Stimulated activated naive CD4-positive, alpha-beta T cell (primary cell): ENCODE data around the gene ROPN1.
"Not testable (repeated sequence)": the region's sequence is repeated elsewhere in the genome, so short reads cannot be mapped to it uniquely, and the experiment has no call there.

Experiments
- DNase-seq, 6 experiments: peaks; one replicate each; lab custom pipeline; 2025; lab: John Stamatoyannopoulos, UW

ROPN1 gene

DNA sequence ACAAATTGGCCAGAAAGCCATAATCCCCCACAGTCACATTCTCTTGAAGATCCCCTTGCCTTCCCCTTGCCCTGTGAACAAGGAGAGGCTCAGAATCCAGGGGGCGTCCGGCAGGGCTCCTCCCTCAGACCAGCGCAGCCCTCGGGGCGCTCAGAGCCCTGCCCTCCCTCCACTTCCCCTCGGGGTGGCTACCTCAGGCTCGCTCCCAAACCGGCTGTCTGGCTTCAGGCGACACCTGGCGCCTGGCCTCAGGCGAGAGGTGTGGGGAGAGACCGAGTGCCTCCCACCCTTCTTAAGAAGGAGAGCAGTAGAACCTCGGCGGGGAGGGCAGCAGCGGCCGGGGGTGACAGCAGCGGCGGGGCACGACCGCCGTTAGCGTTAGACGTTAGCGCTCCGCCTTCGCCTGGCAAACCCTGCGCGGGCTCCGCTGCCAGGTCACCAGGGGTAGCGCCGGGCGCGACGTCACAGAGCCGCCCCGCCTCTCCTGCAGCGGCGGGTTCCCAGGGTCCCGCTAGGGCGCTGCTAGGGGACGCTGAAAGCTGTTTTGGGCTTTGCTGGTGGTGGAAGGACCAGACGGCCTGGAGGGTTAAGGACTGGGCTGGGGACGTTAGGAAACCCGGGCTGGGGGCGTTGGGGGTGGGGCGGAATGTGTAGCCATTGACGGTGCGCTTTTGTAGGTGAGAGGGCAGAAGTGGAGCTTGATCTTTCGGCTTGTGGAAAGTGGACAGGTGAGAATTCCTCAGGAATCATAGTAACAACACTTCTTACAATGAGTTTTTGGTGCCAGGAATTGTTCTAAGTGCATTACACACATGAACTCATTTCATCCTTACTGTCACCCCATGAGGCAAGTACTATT lies at the start of gene ROPN1:
Gene ROPN1, minus strand, starts transcription at position 395 of the 859 bp plus-strand sequence. CDS start 11,643 bp downstream, outside the sequence.
- DNase-seq = not testable (repeated sequence)

DNA sequence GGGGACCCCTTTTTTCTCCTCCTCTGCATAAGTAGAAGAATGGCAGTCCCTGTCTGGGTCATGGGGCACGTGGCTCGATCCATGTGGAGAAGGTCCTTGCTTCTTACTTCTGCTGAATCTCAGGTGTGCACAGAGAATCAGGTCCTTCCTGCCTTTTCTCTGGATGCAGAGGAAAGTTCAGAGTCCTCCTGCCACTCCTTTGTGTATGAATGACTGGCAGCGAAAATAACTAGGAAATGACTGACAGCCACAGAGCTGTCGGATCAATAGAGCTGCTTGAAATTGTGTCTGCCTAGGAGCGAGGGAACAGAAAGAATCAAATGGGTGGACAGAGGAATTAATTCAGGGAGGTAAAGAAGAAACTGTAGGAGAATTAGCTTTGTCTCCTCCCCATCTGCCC lies 49.6 kb upstream of the ROPN1 start:
- DNase-seq = no peak

DNA sequence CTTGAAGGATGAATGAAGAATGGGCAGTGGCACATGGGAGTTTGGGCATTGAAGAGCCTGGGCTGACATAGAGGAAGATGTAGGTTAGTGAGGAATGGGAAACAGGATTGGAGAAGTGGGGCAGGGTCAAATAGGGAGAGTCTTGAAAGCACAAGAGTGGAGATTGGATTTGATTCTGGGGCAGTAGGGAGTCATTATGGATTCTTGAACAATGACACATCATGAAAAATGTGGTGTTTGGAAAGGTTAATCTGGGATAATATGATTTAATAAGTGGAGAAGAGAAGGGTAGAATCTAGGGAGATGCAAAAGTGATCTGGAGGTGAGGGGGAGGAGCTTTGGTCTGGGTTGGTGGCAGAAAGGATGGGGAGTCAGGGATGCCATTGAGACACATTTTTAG lies 45.4 kb upstream of the ROPN1 start:
- no peak for DNase-seq

DNA sequence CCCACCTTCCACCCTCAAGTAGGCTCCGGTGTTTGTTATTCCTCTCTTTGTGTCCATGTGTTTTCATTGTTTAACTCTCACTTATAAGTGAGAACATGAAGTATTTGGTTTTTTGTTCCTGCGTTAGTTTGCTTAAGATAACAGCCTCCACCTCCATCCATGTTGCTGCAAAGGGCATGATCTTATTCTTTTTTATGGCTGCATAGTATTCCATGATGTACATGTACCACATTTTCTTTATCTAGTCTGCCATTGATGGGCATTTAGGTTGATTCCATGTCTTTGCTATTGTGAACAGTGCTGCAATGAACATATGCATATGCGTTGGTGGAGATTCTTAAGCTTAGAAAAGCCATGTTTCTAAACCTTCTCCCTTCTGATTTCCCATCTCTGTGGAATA lies 44.3 kb upstream of the ROPN1 start:
- not testable (repeated sequence) for DNase-seq

GRCh38 chr3:124035463-124036121 lies 43.7 kb upstream of the ROPN1 start:
- no peak for DNase-seq

GRCh38 chr3:124034844-124035152 lies 42.9 kb upstream of the ROPN1 start:
- DNase-seq = no peak

DNA sequence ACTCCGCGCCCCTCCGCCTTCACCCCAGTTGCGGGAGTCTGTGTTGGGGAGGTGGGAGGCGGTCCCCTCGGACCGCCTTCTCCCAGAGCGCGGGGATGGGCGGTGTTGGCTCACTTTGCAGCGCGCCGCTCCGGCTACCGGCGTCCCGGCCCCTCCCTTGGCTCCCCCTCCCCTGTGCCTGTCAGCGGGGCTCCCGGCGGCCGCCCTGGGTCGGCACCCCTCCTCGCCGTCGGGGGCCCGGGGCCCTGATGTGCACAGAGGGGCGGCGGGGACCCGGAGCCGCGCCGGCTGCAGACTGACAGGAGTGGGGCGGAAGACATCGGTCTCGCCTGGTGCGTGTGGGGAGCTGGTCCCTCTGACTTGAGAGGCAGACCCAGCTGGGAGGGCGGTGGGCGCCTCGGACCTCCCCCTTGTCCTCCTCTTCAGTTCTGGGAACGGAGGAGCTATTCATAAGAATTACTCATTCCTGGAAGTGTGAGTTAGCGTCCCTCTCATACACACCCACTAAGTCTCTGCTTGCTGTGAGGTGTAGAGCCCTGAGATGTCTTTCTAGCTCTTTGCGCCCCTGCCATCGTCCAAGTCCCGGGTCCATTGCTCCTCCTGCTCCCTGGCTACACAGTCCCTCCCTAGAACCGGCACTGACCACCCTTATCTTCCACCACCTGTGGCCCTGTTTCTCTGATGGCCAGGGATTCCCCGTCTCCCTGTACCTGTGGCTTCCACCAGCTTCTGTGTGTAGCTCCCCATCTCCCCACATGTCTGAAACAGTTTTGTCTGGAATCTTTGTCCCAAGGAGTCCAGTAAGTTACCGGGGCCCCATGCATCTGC lies 42.3 kb upstream of the ROPN1 start:
- DNase-seq = peak in 1 of 6 experiments; percentile 4

DNA sequence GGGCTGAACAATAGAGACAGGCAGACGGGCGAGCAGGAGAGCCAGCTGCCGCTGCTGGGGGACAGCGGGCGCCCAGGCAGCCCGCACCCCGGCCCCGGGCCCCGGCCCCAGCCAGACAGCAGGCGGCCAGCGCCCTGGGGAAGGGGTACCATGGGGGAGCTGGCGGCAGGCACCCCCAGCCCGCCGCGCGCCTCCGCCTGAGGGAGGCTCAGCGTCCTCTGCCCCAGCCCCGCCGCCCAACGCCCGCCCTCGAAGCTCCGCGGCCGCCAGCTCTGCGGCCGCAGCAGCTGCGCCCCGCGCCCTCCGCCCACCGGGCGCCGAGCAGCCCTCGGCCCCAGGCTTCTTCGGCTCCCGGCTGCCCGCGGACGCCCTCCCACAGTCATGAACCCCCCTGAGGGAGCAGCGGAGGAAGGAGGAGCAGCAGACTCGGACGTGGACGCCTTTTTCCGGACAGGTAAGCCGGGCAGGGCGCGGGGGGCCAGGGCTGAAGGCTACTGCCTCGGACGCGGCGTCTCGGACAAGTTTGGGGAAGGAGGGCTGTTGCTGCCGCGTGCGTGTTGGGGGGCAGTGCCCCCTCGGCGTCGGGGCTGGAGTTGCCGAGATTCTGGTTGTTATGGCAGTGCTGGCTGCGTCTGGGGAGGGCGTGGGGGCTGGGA lies 41.6 kb upstream of the ROPN1 start, which contains the start of gene KALRN:
Gene KALRN, plus strand, starts transcription at position 10 of the 656 bp plus-strand sequence.
- DNase-seq = no peak

DNA sequence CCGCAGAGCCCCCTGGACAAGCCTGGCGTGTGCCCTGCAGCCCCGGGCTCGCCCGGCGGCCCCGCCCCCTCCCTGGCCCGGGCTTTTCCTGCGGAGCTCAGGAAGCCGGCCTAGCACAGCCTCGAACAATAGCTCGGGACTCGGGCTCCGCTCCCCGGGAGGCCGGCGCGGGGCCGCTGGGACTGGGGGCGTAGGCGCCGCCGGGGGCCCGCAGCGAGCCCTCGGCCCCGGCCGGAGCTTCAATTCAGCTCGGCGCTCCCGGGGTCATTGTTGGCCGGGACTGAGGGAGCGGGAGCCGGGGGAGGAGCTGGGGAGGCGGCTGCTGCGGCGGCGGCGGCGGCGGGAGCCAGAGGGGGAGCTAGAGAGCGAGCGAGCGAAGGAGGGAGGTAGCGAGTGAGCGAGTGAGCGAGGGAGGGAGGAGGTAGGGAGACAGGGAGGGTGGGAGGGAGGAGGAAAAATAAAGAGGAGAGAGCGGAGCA lies 41.0 kb upstream of the ROPN1 start:
- DNase-seq = peak in 4 of 6 experiments; percentile 12 to 39 (median 26)

- DNase-seq = no peak
Observed at GRCh38 chr3:124032311-124032880, 40.5 kb upstream of the ROPN1 start.

DNA sequence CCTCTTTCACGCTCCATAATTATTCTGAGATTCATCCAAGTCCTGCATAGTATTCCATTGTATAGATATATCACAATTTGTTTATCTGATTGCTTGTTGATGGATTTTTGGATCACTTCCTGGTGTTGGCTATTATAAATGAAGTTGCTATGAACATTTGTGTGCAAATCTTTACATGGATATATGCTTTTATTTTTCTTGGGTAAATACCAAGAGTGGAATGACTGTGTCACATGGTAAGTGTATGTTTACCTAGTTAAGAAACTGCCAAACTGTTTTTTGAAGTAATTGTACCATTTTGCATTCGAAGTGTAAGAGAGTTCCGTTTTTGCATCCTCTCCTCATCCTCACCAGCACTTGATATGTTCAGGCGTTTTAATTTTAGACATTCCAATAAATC lies 34.6 kb upstream of the ROPN1 start:
- DNase-seq = no peak

DNA sequence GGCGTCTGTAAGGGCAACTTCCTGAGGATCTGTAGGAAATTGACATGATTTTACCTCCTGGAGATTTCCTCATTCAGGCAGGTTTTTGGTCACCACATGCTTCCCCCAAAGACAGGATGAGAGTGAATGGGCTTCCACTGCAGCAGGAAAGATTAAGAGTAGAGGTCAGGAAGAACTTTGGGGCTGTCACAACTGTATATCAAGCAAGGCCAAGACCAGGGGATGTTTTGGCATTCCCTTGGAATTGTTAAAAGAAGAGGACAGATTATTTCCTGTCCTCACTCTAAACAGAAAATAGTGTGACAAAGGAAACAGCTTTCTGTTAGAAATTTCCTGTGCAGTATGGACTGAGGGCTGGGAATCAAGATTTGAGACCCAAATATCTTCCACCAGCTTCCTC lies 31.6 kb upstream of the ROPN1 start:
- not testable (repeated sequence) for DNase-seq

DNA sequence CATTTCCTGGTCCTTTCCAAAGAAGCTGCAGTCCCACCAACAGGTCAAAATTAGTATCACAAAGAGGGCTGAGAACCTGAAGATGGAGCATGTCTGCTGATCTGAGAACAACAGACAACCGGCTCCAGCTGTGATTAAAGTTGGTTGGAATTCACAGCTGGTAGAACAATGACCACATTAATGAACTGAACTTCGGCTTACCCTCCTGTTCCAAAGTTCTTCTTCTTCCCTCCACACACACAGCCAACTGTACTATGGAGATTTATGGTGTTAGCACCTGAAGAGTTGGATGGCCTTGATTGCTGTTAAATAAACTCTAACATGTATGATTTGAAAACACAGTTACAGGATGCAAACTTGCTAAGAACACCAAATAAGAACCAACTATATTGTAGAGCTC lies 27.4 kb upstream of the ROPN1 start:
- DNase-seq = no peak

DNA sequence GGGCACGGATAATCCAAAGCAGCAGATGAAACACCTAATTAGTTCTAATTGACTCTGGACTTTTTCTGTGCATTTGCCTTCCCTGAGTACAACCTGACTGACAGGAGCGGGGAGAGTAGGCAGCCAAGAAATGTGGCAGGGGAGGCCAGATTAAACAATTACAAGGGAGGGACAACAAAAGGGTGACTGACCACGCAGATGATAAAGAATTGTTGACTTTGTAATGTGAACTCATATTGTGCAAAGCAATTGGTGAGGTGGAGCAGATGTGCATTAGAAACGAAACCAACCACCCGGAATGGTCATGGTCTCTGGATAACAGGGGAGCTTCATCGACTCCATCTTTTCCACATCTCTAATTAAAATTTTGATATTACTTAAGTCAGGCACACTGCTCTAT lies 25.6 kb upstream of the ROPN1 start:
- not testable (repeated sequence) for DNase-seq

- DNase-seq = not testable (repeated sequence)
Observed at GRCh38 chr3:124016483-124016882, 24.6 kb upstream of the ROPN1 start.

DNA sequence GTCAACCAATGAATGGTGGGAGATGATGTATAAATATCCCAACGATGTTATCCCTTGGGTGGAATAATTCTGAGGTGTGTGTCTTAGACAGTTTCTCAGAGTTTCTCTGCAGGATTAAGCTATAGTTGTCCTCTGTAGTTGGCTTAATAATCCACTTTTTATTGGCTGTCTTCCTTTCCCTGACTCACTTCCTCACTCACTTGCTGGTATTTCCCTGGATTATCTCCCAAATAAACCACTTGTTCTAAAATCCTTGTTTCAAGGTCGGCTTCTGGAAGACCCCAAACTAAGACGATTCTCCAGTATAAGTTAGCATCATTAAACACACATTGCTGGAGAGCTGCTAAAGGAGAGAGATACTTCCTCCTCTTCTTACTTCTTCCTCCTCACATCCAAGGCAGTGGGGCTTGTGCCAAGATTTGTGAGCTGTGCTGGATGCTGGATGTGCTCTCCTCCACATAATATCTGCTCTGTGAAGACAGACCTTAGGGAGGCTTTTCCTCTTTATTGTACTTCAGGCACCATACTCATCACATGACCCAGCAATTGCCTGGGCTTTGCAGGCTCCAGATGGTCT lies 22.5 kb upstream of the ROPN1 start:
- no peak for DNase-seq

GRCh38 chr3:124008321-124008720 lies 16.4 kb upstream of the ROPN1 start:
- not testable (repeated sequence) for DNase-seq

DNA sequence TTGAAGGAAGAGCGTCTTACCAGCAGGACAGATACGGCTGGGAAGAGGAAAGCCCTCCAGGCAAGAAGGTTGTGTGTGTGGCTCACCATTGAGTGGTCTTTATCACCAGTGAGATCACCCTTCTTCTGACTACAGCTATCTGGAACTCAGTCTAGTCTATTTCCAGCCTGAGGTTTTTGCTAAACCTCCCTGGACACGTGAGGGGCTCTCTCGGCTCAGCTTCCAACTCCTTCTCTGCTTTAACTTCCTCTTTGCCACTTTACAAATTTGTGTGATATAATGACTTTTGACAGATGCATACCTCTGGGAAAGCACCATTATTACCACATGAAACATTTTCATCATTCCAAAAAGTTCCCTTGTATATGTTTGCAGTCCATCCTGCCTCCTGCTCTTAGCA lies 15.3 kb upstream of the ROPN1 start:
- no peak for DNase-seq

- not testable (repeated sequence) for DNase-seq
Observed at GRCh38 chr3:124002405-124003079, 10.6 kb upstream of the ROPN1 start.

DNA sequence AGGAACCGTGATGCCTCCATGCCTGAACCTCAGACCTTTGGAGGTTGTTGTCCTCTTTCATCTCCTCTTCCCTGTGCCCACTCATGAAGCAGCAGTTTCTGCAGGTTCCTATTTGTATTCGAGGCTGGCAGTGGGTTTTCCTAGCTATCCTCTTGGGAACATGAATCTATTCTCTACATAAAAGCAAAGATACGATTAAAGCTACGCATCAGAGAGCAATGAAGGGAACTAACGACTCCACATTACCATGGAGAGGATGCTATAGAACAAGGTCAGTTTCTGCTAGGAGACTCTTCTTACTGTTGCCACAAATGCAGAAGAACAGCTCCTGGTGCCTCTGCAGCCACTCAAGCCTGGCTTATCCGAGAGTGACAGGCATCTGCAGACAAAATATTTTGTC lies 9.4 kb upstream of the ROPN1 start:
- DNase-seq = not testable (repeated sequence)
